ENCODE data around the gene TNFSF13. TPM values are rescaled to one million over a fixed set of nuclear protein-coding genes. Genes with fewer than 3 reads are reported as not detected.
A peak's percentile ranks its signal among the peaks of the same experiment; 100 is the strongest.

Gene TNFSF13
- total and polyA plus RNA-seq, 2 donors (not counting 1 experiment from before 2014, with no cell fraction given): 14.7 to 20.2 TPM

DNA sequence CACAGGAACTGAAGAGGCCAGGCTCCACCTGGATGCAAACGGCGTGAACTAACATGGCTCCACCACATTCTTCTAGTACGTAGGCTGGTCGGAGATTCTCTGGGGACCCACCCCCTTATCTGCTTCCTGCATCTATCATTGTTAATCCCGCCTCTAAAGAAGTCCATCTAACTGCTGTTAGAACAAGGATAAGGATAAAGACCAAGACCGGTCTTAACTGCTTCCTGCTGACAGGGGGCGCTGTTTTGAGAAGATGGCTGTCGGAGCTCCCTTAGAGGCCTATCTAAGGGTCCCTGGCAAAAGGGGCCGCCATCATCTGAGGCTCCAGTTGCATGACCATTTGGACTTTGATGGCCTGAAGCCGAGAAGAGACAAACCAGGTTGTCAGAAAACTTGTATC is 35.5 kb upstream of the TNFSF13 start:
- Histone ChIP-seq H2AFZ (ENCODE audit: insufficient read depth, low read depth, low read length, poor library complexity, severe bottlenecking) (peak overlapping the region; percentile 5), H3K79me2 (ENCODE audit: control insufficient read depth, insufficient read depth, low read length) (no peaks in the 10 kb centered on the region), H3K36me3 (replicated peaks in 1 of 2; ENCODE audit: control extremely low read depth in 1 of 2, control insufficient read depth in 1 of 2, extremely low read depth in 1 of 2, insufficient read depth in 2 of 2, low read length in 1 of 2) (no peaks in the 10 kb centered on the region), H3K27me3 (replicated peaks in 1 of 4; ENCODE audit: control extremely low read depth in 1 of 4, control insufficient read depth in 3 of 4, insufficient read depth in 4 of 4, low read length in 3 of 4) (no peaks in the 10 kb centered on the region), H4K20me1 (ENCODE audit: control insufficient read depth, insufficient read depth, low read length, poor library complexity, severe bottlenecking) (no peaks in the 10 kb centered on the region), H3K4me2 (replicated peaks; ENCODE audit: low read depth, low read length, poor library complexity, severe bottlenecking) (no peak overlapping the region), H3K9ac (ENCODE audit: low read length) (no peak overlapping the region), H3K27ac (ENCODE audit: low read length in 2 of 2) (no peak overlapping the region), H3K9me3 (ENCODE audit: control extremely low read depth in 1 of 3, control insufficient read depth in 2 of 3, insufficient read depth in 1 of 3, low read length in 2 of 3) (peaks cover 0 to 7% (median 0%) of the 10 kb centered on the region in 3 donors), H3K4me1 (ENCODE audit: control insufficient read depth in 2 of 2, insufficient read depth in 2 of 2, low read length in 2 of 2) (no peaks in the 10 kb centered on the region), H3K4me3 (ENCODE audit: control extremely low read depth in 1 of 5, extremely low read depth in 1 of 5, insufficient read depth in 1 of 5, low read depth in 2 of 5, low read length in 4 of 5) (no peak overlapping the region)
- TF ChIP-seq EZH2 (IDR thresholded peaks at IDR 0.05; ENCODE audit: borderline replicate concordance, insufficient read depth, low read depth, low read length, poor library complexity, severe bottlenecking): no peak
- peak; percentile 71 for TF ChIP-seq CTCF (IDR thresholded peaks at IDR 0.05)
- ATAC-seq (ENCODE audit: low read depth): peak; percentile 51
- ChIA-PET POLR2A (interaction anchor here (0.6 to 1.0 kb wide), 3 partner anchors 29 to 426 kb away, joined by 4 to 7 read pairs (median 6); no protein-coding TSS in a partner anchor), CTCF (interaction anchor here (0.7 to 19.2 kb wide), 11 partner anchors 9 to 167 kb away, joined by 3 to 666 read pairs (median 4); partner anchors contain the start of genes SENP3, SOX15, TNFSF12 and TNFSF13)
- Mint-ChIP-seq H3K9me3 (ENCODE audit: insufficient read depth) (no peaks in the 10 kb centered on the region), H3K27ac (no peak overlapping the region), H3K4me3 (no peak overlapping the region), H3K4me1 (no peaks in the 10 kb centered on the region), H3K27me3 (no peaks in the 10 kb centered on the region)
- DNase-seq: peak; percentile 68
- WGBS (ENCODE audit: insufficient coverage): 65% methylated on average over 7 of the region's 10 CpGs
- intact Hi-C loops (cut with micrococcal nuclease): loop anchor here (1.0 kb wide), 1 partner anchor 38 kb away; the partner anchor contains the start of gene SENP3

GRCh38 chr17:7528842-7529241 is 29.7 kb upstream of the TNFSF13 start:
- Histone ChIP-seq H3K4me2 (replicated peaks; ENCODE audit: low read depth, low read length, poor library complexity, severe bottlenecking) (no peak overlapping the region), H2AFZ (ENCODE audit: insufficient read depth, low read depth, low read length, poor library complexity, severe bottlenecking) (no peak overlapping the region), H3K4me3 (ENCODE audit: control extremely low read depth in 1 of 5, extremely low read depth in 1 of 5, insufficient read depth in 1 of 5, low read depth in 2 of 5, low read length in 4 of 5) (no peak overlapping the region), H3K36me3 (replicated peaks in 1 of 2; ENCODE audit: control extremely low read depth in 1 of 2, control insufficient read depth in 1 of 2, extremely low read depth in 1 of 2, insufficient read depth in 2 of 2, low read length in 1 of 2) (no peaks in the 10 kb centered on the region), H3K4me1 (ENCODE audit: control insufficient read depth in 2 of 2, insufficient read depth in 2 of 2, low read length in 2 of 2) (no peaks in the 10 kb centered on the region), H3K79me2 (ENCODE audit: control insufficient read depth, insufficient read depth, low read length) (no peaks in the 10 kb centered on the region), H3K9ac (ENCODE audit: low read length) (no peak overlapping the region), H3K9me3 (ENCODE audit: control extremely low read depth in 1 of 3, control insufficient read depth in 2 of 3, insufficient read depth in 1 of 3, low read length in 2 of 3) (peaks cover 0 to 27% (median 2%) of the 10 kb centered on the region in 3 donors), H4K20me1 (ENCODE audit: control insufficient read depth, insufficient read depth, low read length, poor library complexity, severe bottlenecking) (no peaks in the 10 kb centered on the region), H3K27me3 (replicated peaks in 1 of 4; ENCODE audit: control extremely low read depth in 1 of 4, control insufficient read depth in 3 of 4, insufficient read depth in 4 of 4, low read length in 3 of 4) (no peaks in the 10 kb centered on the region), H3K27ac (ENCODE audit: low read length in 2 of 2) (no peak overlapping the region)
- no peak for DNase-seq
- TF ChIP-seq EZH2 (IDR thresholded peaks at IDR 0.05; ENCODE audit: borderline replicate concordance, insufficient read depth, low read depth, low read length, poor library complexity, severe bottlenecking): no peak
- no peak for TF ChIP-seq CTCF (IDR thresholded peaks at IDR 0.05)
- intact Hi-C loops (cut with micrococcal nuclease): no loop called here
- POLR2A ChIA-PET: no interaction called here
- H3K4me1 Mint-ChIP-seq: no peaks in the 10 kb centered on the region
- no peak overlapping the region for H3K27ac Mint-ChIP-seq
- no peaks in the 10 kb centered on the region for H3K27me3 Mint-ChIP-seq
- H3K4me3 Mint-ChIP-seq: no peak overlapping the region
- no peaks in the 10 kb centered on the region for H3K9me3 Mint-ChIP-seq (ENCODE audit: insufficient read depth)
- CTCF ChIA-PET: interaction anchor here (19.2 kb wide), 1 partner anchor 27 kb away, joined by 666 read pairs; the partner anchor contains the start of genes SENP3, TNFSF12 and TNFSF13
- ATAC-seq (ENCODE audit: low read depth): no peak
